Measurements from ENCODE around the gene SYT1.

GRCh38 chr12:79388011-79388410 lies 523.4 kb downstream of the SYT1 start:
- TF ChIP-seq CTCF (IDR thresholded peaks at IDR 0.05) (no peak), POLR2A (IDR thresholded peaks at IDR 0.05; ENCODE audit: low read depth) (no peak), EP300 (IDR thresholded peaks at IDR 0.05) (no peak), POLR2AphosphoS5 (IDR thresholded peaks at IDR 0.05) (no peak)
